HG03097 (cell line): ENCODE measurements around the gene PLIN3.
A peak's percentile ranks its signal among the peaks of the same experiment; 100 is the strongest.
"Not testable (repeated sequence)": the region's sequence is repeated elsewhere in the genome, so short reads cannot be mapped to it uniquely, and the experiment has no call there.

Experiments used
- ATAC-seq: cut with Tn5 transposase; IDR thresholded peaks from one replicate; pipeline ENCODE4 v1.9.1; 2021; ENCODE audit not compliant: unreplicated experiment, low FRiP score

PLIN3 gene, protein sequence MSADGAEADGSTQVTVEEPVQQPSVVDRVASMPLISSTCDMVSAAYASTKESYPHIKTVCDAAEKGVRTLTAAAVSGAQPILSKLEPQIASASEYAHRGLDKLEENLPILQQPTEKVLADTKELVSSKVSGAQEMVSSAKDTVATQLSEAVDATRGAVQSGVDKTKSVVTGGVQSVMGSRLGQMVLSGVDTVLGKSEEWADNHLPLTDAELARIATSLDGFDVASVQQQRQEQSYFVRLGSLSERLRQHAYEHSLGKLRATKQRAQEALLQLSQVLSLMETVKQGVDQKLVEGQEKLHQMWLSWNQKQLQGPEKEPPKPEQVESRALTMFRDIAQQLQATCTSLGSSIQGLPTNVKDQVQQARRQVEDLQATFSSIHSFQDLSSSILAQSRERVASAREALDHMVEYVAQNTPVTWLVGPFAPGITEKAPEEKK

DNA sequence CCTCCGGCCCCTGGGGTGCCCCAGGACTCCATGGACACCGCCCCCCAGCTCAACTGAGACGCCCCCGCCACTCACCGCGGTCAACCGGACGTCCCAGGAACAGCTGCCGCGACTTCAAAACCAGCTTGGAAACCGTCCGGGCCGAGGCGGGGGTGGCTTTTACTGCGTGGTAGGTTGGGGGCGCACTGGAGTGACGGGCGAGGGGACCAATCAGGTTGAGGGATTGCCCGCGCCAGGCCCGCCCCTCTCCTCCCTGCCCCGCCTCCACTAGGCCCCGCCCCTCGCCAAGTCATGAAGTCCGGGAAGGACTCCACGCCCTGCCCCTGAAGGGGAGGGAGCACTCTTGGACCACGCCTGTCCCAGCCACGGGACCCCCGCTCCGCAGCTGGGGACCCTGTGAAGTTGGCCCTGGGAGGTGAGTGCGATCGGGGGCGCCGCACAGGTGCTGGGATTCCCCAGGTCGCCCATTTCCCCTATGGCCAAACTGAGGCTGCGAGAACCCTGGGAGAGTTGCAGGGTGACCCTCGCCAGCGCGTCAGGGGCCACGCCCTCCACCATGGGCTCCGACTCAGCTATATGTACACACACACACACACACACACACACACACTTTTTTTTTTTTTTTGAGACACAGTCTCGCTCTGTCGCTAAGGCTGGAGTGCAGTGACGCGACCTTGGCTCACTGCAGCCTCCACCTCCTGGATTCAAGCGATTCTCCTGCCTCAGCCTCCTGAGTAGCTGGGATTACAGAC is at the start of gene PLIN3:
Gene PLIN3 (minus strand): TSS at position 134 of the 752 bp plus-strand sequence. CDS start 6,273 bp downstream, outside the sequence.
- ATAC-seq: peak; percentile 67

DNA sequence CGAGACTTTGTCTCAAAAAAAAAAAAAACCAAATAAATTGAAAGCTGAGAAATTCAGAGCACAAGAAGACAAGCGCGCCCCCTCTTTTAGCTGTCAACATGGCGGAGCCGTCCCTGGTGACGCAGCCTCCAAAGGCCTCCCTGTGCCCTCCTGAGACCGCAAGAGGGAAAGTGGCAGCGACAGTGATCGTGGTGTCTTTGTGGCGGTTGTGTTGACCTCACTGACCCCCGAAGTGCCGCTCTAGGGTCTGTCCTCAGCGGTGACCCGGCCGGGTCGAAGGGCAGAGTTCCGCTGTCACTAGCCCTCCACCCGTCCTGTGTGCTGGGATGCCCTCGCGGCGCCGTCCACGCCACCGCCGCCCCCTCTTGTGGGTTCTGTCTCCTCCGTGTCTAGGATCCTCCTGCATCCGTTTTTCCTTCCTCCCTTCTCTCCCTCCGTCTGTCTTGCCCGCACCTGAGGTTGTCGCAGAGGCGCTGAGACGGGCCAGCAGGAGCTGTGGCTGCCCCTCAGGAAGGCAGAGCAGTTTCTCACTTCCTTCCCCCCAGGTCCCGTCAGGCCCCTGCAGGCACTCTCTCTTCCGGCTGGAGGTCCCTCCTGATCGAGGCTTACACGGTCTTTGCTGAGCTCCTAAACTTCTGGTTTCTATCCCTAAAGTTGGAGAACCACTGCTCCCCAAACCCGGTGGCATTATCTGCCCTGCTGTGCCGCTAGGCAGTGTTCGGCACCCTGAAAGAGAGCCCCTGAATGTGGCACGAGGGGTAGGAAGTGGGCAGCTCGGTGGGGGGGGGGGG is 49.0 kb upstream of the PLIN3 start:
- ATAC-seq: no peak

DNA sequence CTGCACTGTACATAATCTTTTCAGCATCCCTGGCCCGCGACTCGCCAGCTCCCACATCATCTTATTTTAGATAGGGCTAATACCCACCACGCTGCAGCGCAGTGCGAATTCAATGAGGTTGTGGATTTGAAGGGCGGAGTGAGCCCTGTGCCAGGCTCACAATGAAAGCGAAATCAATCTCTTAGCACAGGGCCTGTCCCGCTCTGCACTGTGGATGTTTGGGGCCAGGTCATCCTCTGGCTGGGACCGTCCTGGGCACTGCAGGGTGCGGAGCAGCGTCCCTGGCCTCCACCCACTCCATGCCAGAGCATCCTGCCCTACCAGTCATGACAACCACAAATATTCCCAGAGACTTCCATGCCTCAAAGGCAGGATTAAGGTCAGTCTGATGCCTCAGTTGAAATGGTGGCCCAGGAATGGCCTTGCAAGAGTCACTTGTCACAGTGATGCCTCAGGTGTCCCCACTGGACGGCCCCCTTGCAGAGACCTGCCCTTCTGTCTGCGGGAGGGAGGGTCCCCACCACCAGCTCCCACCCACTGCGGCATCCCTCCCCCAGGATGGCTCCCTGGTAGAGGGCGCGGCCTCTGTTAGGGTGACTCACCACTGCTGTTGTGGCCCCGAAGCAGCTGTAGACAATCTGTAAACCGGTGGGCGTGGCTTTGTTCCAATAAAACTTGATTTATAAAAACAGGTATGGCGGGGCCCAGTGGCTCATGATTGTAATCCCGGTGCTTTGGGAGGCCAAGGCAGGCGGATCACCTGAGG is 47.5 kb upstream of the PLIN3 start:
- no peak for ATAC-seq

DNA sequence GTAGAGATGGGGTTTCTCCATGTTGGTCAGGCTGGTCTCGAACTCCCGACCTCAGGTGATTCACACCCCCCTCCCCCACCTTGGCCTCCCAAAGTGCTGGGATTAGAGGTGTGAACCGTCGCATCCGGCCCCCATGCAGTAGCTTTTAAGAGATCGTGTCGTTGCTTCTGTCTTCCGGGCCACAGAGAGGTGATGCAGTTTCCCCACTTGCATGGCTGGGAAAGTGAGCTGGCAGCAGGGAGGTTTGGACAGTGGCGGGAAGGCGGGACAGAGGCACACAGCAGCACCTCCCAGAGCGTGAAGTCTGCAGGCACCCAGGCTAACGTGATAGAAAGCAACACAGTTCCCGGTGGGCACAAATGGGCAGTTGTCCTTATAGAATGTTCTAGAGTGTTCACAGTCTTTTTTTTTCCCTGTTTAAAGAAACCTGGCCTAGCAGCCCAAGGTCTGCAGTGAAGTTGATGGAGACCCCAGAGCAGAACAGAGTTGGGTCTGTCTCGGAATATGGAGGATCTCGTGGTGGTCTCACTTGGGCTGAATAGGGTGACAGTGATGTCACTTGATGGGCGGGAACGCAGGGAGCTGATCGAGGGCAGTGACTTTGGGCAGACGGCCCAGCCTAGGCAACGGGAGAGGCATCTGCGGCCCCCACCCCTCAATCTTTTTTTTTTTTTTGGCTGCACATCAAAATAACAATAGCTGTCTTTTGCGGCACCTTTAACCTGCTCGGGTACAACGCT is 46.7 kb upstream of the PLIN3 start:
- ATAC-seq: no peak

DNA sequence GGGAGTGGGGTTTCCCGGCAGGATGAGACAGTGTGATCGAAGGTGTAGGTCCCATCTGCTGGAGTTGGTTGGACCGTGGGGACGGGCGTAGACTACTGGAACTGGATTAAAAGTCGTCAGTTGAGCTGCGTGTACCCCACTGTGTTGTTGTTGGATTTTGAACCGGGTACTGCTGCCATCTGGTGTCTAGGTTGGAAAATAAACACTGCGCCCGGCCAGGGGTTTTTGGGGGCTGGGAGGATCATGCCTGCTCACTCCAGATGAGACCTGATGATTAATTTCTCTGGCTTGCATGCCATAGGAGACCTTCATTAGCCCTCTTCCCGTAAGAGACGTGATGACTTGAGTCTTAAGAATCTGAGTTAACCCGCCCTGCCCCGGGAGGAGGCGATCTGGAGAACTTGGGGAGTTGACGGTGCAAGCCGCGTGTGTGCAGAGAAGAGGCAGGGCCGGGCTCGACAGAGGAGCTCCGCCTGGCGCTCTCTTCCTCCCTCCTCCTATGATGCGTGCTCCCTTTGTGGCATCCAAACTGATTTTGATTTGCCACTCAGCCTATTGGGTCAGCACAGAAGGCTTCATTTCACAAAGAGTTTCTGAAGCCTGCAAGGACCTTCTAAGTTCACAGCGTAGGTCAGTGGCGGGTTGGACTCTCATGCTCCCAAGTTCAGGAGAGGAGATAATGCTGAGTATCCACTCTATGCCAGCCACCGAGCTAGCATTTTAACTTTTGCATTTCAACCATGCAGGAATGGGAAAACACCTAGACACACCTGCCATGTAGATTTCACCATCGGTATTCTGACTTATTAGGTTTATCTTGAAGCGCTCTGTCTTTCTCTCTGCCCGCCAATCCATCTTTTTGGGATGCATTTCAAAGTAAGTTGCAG is 44.6 kb upstream of the PLIN3 start:
- ATAC-seq: no peak

DNA sequence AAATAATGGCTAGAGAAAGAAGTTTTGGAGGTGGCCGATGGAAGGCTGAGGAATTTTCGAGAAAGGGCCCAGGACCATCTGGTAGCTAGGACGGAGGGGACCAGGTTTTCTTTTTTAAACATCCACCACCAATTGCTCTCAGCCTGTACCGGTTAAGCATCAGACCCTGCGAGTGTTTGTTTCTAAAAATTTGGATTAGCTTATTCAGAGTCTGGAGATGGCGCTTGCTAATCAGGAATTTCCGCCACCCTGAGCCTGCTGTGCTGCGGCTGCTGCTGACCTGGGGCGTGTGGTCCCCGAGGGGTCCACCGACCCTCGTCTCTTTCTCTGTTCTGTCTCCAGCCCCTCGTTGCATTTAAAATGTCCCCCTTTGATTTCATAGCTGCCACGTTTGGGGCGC is 43.8 kb upstream of the PLIN3 start:
- no peak for ATAC-seq

DNA sequence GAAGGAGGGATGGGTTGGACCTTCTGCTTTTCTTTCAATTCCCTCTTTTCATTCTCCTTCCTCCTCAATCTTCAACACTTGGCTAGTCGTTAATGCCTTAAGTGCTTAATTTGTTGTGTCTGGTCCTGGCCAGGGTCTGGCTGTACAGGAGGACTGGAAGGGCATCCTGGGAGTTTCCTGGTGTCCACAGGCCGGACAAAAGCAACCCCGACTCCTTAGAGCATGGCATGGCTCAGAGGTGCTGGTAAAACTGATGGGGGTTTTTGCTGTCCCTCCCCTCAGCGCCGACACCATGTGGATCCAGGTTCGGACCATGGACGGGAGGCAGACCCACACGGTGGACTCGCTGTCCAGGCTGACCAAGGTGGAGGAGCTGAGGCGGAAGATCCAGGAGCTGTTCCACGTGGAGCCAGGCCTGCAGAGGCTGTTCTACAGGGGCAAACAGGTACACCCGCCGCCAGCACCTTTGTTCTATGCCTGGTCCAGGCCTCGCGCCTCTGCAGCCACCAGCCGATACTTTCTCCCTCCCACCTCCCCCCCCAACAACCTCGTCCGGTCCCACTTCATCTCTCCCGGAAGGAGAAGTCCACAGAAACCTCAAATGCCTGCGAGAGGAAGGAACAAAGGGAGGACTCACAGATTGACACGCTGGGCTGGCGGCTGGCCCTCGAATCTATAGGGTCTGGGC is 43.3 kb upstream of the PLIN3 start:
- ATAC-seq: no peak

DNA sequence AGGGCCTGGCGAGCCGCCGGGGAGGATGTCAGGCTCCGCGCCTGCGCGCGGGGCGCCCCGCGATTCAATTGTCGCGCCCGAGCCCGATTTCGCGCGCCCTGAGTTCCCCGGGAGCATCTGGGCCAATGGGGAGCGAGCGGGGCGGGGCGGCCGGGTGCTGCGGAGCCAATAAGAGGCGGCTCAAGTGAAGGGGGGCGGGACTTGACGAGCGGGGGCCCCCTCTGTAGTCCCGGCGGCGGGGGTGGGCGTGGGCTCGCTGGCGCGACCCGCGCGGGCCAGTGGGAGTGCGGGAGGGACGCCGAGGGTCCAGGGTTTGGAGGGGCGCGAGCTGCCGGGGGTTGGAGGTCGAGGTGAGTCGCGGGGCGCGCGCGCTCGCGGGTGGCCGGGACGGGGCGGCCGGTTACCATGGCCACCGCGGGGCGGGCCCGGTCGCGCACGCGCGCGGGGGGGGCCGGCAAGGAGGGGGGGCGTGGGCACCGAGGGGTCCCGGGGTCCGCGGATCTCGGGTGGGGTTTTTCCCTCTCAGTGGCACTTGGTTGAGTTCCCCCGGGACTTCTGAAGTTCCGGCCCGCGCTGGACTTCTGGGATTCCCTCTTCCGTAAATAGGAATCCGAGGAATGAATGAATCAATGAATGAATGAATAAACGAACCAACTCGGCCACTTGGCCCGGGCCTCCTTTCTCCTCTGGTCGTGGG is 42.6 kb upstream of the PLIN3 start:
- peak; percentile 55 for ATAC-seq

DNA sequence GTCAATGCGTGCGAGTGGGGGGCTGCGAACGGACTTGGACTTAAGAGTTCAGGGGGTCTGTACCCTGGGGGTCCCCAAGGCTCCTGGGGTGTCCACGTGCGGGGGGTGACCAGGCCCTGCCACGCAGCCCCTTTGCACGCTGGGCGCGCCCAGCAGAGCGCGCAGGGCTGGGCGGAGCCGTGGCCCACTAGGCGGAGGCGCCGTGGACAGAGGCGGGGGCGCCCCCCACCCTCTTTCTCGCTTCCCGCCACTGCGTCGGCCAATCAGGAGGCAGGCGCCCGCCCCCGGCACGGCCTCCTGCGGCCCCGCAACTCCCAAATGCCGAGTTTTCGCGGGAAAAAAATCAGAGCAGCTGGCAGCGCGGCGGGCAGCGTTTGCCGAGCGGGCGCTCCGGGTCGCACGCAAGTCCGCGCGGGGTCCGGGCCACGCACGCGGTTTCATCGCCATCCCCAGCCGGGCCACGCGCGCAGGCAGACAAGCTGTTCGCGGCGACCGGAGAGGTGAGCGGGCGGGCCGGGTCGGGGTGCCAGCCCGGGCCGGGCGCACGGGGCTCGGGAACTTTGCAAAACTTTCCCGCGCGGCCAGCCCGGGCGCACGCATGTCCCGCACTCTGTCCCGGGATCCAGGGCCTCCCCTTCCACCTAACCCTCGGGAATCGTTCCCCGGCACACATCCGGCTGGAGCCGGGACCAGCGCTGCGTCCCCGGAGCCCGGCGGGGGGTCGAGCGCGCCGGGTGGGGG is 41.9 kb upstream of the PLIN3 start, which contains the start of gene UHRF1:
Gene UHRF1 (plus strand): TSS at position 346 of the 741 bp plus-strand sequence. CDS start 1,385 bp downstream, outside the sequence.
- ATAC-seq: peak; percentile 22

DNA sequence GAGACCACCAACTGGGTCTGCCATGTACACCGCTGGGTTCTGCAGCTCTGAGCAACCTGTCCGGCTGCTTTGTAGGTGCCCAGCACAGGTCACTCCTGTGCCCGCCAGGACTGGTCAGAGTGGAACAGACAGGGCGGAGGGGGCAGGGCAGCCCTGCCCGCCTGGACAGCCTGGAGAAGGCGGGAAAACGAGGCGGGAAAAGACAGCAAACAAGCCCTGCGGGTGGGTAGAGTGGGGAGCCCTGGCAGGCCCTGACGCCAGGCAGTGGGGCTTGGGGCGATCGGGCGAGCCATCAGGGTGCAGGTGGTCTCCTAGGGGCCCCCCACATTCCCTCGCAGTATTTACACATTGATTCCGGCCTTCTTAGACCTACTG is 41.3 kb upstream of the PLIN3 start:
- ATAC-seq: no peak

DNA sequence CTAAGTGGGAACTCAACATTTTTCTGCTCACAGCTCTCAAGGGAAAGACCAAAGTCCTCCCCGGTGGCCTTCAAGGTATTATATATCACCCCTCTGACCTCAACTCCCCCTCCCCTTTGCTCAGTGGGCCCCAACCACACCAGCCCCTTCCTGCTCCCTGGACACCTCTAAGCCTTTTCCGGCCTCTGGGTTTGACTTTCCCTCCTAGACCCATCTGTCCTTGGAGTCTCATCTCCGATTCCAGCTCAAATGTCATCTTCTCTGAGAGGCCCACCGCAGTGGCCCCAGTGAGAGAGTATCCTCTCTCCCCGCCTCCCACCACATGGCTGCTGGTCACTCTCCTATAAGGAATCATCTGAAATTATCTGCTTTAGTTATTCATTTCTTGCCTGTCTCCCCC is 40.9 kb upstream of the PLIN3 start:
- ATAC-seq: no peak

DNA sequence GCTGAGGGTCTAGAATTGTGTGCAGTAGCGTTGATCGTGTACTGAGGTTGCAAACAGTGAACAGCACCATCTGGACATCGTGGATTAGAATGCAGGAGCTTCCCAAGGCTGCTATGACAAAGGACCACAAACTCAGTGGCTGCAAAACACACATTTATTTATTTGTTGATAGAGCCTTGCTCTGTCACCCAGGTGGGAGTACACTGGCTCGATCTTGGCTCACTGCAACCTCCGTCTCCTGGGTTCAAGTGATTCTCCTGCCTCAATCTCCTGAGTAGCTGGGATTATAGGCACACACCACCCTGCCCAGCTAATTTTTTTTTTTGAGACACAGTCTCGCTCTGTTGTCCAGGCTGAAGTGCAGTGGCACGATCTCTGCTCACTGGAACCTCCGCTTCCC is 39.5 kb upstream of the PLIN3 start:
- ATAC-seq: no peak

DNA sequence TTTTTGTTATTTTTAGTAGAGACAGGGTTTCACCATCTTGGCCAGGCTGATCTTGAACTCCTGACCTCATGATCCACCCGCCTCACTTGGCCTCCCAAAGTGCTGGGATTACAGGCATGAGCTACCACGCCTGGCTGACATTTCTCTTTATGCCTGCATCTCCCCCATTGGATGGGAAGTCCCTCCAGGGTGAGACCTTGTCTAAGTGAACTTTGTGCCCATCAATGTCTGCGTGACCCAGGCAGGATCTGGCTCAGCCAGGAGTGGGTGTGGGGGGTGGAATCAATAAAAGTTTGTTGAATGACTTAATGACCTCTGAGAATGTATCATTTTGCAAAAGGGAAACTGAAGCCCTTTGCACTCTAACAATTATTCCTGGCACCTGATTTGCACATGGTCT is 37.0 kb upstream of the PLIN3 start:
- ATAC-seq: no peak

DNA sequence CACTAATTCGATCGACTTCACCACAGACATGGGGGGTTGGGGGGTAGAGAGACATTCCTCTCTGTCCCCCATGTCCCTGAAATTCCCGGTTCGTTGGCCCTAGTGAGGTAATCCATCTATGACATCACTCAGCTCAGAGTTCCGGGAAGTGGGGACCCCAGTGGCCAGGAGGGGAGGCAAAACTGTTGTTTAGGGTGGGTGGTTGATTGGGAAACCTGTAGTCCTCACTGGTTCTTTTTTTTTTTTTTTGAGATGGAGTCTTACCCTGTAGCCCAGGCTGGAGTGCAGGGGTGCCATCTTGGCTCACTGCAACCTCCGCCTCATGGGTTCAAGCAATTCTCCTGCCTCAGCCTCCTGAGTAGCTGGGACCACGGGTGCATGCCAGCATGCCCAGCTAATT is 35.3 kb upstream of the PLIN3 start, which contains the start of gene ARRDC5:
Gene ARRDC5 (minus strand): TSS at position 101 of the 400 bp plus-strand sequence. CDS start 71 bp downstream, at position 30.
- ATAC-seq: no peak

DNA sequence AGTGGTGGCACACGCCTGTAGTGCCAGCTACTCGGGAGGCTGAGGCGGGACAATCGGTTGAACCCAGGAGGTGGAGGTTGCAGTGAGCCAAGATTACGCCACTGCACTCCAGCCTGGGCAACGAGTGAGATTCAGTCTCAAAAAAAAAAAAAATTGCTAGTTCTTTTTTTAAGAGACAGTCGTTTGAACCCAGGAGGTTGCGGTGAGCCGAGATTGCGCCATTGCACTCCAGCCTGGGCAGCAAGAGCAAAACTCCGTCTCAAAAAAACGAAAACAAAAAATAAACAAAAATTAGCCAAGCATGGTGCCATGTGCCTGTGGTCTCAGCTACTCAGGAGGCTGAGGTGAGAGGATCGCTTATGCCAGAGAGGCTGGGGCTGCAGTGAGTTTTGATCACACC is 33.4 kb upstream of the PLIN3 start:
- not testable (repeated sequence) for ATAC-seq

DNA sequence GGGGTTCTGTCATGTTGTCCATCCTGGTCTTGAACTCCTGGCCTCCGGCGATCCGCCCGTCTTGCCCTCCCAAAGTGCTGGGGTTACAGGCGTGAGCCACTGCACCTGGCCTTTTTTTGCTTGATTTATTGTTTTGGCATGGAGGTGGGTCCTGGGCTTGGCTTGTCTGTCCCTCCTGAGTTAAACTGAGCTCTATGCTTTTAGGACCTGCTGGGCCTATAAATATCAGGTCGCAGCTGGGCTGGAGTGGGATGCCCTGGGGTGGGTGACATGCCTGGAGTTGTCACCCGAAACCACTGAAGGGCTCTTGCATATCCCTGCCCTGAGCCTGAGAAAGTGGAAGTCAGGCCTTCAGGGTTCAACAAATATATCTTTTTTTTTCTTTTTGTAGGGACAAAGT is 29.7 kb upstream of the PLIN3 start:
- no peak for ATAC-seq

DNA sequence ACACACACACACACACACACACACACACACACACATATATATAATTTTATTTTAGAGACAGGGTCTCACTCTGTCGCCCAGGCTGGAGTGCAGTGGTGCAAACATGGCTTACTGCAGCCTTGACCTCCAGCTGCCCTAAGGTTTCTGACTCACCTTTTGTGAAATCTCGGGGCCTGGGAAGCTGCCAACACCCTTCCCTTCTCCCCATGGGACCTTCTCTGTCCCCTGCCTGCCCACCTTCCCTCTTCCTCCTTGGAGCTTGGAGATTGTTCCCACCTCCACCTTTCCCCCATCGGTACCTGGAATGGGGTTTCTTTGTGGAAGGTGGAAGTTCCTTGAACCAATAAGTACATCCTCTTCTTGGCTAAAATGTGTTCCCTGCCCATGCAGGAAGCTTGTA is 28.9 kb upstream of the PLIN3 start:
- ATAC-seq: no peak
